Ishikawa (cell line): ENCODE results near the gene ASCC1.
A peak's percentile ranks its signal among the peaks of the same experiment; 100 is the strongest.

Source experiments
- CEBPB ChIP-seq: IDR thresholded peaks from 2 replicates; pipeline ENCODE4 v1.6.1; 2012
- CREB1 ChIP-seq: IDR thresholded peaks from 2 replicates; pipeline ENCODE4 v1.6.1; 2012; ENCODE audit warnings: low read depth
- EGR1 ChIP-seq: IDR thresholded peaks from 2 replicates; pipeline ENCODE4 v1.6.1; 2012
- EP300 ChIP-seq: IDR thresholded peaks from 2 replicates; pipeline ENCODE4 v1.6.1; 2012; ENCODE audit warnings: borderline replicate concordance
- FOXM1 ChIP-seq: IDR thresholded peaks from 2 replicates; pipeline ENCODE4 v1.6.1; 2012; ENCODE audit warnings: low read depth, borderline replicate concordance
- NFIC ChIP-seq: IDR thresholded peaks from 2 replicates; pipeline ENCODE4 v1.6.1; 2012
- RAD21 ChIP-seq: IDR thresholded peaks from 2 replicates; pipeline ENCODE4 v1.6.1; 2012; ENCODE audit warnings: low read depth
- TAF1 ChIP-seq: IDR thresholded peaks from 2 replicates; pipeline ENCODE4 v1.6.1; 2012; ENCODE audit warnings: low read depth, mild to moderate bottlenecking
- TCF12 ChIP-seq: IDR thresholded peaks from 2 replicates; pipeline ENCODE4 v1.6.1; 2012; ENCODE audit warnings: low read depth
- TEAD4 ChIP-seq: IDR thresholded peaks from 2 replicates; pipeline ENCODE4 v1.6.1; 2012
- YY1 ChIP-seq: IDR thresholded peaks from 2 replicates; pipeline ENCODE4 v1.6.1; 2012; ENCODE audit warnings: low read depth
- ZBTB7A ChIP-seq: IDR thresholded peaks from 2 replicates; pipeline ENCODE4 v1.6.1; 2012; ENCODE audit warnings: low read depth
- TF ChIP-seq, protein P1 (sequence below): IDR thresholded peaks from 2 replicates; pipeline ENCODE4 v1.6.1; 2012
- TF ChIP-seq, protein P2 (sequence below): IDR thresholded peaks from 2 replicates; pipeline ENCODE4 v1.6.1; 2012; ENCODE audit warnings: low read depth, mild to moderate bottlenecking
- TF ChIP-seq, protein P3 (sequence below): IDR thresholded peaks from 2 replicates; pipeline ENCODE4 v1.6.1; 2012

ASCC1 gene

DNA sequence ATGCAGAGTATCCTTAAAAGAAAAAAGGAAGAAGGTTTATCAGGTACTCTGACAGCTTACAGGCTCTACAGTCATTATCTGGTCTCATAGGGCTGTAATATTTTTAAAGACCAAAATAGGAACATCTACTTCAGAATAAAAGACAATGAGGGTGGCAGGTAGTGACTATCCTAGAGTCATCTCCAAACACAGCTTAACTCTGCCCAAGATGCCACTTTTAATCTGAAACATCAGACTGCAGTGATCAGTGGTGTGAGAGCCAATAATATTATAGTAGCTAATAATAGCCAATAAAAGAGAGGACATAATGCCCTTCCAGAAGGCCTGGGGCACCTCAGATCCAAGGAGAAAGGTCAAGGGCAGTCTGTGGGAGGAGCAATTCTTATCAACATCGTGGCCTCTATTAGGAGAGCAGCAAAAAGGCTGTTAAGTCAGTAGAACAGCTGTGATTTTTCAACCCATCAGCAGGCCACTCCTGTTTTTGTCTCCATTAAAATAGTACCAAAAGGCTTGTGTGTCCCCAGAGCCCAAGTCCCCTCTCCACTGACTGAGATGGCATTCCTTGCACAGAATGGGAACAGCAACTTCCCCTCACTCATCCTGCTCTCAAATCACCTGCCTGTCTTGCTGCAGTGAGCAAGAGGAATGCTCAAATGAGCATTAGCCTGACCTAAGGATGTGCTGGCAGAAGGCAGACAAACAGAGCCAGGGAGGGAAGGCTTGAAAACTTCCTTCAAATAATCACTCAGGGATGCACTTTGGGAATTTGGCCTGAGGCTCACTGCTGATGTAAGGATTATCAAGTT is 107.0 kb downstream of the ASCC1 start:
- TF ChIP-seq NFIC: no peak
- peak; percentile 31; the same call in 1 of the 2 replicates for TF ChIP-seq TEAD4
- no peak for TF ChIP-seq CEBPB

DNA sequence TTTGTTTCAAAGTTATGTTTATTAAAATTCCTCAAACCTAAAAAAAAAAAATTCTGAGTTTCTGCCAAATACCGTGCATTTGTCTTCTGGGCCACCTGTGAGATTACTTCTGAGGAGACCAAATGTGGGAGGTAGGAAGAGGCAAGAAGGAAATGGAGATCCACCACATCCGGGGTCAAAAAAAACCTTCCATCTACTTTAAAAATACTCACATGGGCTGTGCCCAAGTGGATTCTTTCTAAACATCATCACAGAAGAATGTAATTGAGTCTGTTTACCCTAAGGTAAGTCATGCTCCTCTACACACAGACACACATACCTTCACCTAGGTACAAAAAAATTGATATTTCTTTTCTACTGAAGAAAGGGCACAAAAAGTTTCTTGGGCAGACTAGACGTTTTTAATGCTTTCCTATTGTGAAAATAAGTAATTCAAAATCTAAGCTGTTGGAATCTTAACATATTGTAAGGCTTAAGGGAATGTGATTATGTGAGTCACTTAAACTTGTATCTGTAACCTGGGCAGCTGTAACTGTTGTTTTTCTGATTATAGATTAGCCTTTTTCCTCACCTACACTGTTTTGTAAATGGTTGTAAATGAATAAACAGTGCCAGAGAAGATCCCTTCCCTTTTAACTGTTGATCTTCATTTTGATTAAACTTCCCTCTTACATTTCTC is 108.6 kb downstream of the ASCC1 start:
- TF ChIP-seq YY1 (no peak), TEAD4 (peak; percentile 41; the same call in 1 of the 2 replicates)

DNA sequence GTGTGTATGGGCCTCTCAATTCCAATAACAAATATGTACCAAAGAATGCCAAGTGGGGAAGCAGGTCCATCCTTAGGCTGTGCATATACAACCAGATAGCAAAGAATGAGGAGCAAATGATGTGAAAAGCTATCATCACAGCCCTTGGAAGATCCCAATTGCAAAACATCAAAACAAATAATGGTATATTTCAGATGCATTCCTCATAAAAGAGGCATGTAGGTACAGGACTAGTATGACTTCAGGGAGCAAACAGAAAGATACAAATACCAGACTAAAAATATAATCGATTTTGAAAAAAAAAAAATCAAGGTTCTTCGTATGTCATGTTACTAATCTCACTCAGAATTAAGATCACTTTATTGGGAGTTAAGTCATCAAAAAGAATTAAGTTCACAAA is 109.2 kb downstream of the ASCC1 start:
- TF ChIP-seq TEAD4: no peak
- TF ChIP-seq EP300: no peak
- no peak for TF ChIP-seq RAD21
- no peak for TF ChIP-seq YY1
- TF ChIP-seq, protein P1, sequence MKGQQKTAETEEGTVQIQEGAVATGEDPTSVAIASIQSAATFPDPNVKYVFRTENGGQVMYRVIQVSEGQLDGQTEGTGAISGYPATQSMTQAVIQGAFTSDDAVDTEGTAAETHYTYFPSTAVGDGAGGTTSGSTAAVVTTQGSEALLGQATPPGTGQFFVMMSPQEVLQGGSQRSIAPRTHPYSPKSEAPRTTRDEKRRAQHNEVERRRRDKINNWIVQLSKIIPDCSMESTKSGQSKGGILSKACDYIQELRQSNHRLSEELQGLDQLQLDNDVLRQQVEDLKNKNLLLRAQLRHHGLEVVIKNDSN: no peak
- TF ChIP-seq EGR1: no peak
- TF ChIP-seq, protein P2, sequence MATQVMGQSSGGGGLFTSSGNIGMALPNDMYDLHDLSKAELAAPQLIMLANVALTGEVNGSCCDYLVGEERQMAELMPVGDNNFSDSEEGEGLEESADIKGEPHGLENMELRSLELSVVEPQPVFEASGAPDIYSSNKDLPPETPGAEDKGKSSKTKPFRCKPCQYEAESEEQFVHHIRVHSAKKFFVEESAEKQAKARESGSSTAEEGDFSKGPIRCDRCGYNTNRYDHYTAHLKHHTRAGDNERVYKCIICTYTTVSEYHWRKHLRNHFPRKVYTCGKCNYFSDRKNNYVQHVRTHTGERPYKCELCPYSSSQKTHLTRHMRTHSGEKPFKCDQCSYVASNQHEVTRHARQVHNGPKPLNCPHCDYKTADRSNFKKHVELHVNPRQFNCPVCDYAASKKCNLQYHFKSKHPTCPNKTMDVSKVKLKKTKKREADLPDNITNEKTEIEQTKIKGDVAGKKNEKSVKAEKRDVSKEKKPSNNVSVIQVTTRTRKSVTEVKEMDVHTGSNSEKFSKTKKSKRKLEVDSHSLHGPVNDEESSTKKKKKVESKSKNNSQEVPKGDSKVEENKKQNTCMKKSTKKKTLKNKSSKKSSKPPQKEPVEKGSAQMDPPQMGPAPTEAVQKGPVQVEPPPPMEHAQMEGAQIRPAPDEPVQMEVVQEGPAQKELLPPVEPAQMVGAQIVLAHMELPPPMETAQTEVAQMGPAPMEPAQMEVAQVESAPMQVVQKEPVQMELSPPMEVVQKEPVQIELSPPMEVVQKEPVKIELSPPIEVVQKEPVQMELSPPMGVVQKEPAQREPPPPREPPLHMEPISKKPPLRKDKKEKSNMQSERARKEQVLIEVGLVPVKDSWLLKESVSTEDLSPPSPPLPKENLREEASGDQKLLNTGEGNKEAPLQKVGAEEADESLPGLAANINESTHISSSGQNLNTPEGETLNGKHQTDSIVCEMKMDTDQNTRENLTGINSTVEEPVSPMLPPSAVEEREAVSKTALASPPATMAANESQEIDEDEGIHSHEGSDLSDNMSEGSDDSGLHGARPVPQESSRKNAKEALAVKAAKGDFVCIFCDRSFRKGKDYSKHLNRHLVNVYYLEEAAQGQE: no peak
- no peak for TF ChIP-seq CREB1
- TF ChIP-seq CEBPB: no peak
- no peak for TF ChIP-seq TAF1
- TF ChIP-seq TCF12: no peak
- no peak for TF ChIP-seq NFIC
- TF ChIP-seq FOXM1: no peak
- TF ChIP-seq, protein P3, sequence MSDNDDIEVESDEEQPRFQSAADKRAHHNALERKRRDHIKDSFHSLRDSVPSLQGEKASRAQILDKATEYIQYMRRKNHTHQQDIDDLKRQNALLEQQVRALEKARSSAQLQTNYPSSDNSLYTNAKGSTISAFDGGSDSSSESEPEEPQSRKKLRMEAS: no peak
- no peak for TF ChIP-seq ZBTB7A

DNA sequence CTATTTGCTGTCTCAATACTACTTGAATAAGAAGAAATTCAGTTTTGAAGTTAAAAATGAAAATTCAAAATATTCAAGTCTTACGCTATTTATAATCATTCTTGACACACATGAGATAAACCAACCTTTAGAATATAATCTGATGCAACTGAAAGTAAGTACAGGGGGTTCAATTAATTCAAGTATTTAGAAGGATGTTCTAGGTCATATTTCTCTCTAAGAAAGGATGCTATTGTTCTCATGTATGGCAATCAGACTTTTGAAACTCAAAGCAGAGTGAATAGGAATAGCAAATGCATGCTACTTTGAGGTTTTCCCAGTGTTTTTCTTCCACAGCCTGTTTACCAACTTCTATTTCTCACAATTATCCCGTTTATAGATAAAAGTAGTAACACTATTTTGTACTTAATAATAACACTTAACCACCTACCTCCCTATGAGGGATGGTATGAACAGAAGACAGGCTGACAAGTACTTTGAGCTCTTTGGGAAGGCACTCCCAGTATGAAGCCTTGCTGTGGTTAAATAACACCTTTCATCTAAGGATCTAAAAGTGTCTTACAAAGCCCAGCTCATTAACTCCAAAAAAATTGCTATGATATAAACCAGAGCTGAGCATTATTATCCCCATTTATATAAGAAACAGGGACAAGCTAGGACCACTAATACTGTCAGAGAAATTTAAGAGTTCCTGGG is 109.8 kb downstream of the ASCC1 start:
- no peak for TF ChIP-seq TEAD4

DNA sequence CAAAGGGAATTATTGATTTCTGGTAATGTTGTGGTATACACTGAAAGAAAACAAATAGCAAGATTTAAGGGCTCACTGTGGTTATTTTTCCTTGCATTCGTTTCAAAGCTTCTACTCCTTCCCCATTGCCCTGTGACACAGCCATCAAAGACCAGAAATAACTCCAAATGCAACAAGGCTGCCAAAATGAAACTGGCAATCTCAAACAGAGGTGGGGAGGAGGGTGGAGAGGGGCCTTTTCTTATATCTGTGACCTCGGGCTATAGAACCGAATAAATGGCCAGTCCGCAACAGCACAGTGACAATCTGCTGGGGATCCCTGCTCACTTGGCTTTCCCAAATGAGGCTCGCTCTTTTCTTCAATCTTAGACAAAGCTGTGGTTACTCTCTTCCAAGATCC is 110.4 kb downstream of the ASCC1 start:
- TF ChIP-seq TAF1: no peak
- no peak for TF ChIP-seq RAD21
- no peak for TF ChIP-seq YY1
- TF ChIP-seq, protein P1: no peak
- TF ChIP-seq TEAD4: no peak
- no peak for TF ChIP-seq TCF12
- TF ChIP-seq, protein P2: no peak
- TF ChIP-seq EGR1: no peak
- no peak for TF ChIP-seq NFIC
- no peak for TF ChIP-seq EP300
- TF ChIP-seq CREB1: no peak
- TF ChIP-seq CEBPB: no peak
- no peak for TF ChIP-seq ZBTB7A
- TF ChIP-seq FOXM1: no peak
- TF ChIP-seq, protein P3: no peak

DNA sequence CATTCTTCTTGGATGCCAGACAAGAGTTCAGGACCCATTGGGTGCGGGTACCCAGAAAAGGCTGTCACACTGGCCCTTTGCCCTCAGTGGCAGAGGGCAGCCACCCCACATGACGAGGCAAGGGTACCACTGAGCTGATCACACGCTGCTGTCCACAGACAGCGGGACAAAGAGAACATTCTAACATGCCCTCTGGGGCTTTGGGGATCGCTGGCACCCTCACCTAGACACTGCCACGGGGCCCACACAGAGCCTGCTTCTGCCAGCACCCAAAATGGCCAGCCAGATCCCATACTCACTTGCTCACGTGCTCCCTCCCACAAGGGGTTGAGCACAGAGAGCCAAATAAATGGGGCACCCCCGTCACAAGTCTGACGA is 111.0 kb downstream of the ASCC1 start:
- no peak for TF ChIP-seq EGR1
- TF ChIP-seq ZBTB7A: no peak
- TF ChIP-seq CREB1: no peak
- TF ChIP-seq RAD21: no peak
- TF ChIP-seq, protein P3: no peak
- TF ChIP-seq CEBPB: no peak
- TF ChIP-seq TCF12: no peak
- no peak for TF ChIP-seq EP300
- TF ChIP-seq FOXM1: no peak
- TF ChIP-seq TAF1: no peak
- no peak for TF ChIP-seq YY1
- TF ChIP-seq, protein P2: no peak
- no peak for TF ChIP-seq NFIC
- TF ChIP-seq TEAD4: no peak
- TF ChIP-seq, protein P1: no peak
